Measurements from ENCODE around the gene TOLLIP.

DNA sequence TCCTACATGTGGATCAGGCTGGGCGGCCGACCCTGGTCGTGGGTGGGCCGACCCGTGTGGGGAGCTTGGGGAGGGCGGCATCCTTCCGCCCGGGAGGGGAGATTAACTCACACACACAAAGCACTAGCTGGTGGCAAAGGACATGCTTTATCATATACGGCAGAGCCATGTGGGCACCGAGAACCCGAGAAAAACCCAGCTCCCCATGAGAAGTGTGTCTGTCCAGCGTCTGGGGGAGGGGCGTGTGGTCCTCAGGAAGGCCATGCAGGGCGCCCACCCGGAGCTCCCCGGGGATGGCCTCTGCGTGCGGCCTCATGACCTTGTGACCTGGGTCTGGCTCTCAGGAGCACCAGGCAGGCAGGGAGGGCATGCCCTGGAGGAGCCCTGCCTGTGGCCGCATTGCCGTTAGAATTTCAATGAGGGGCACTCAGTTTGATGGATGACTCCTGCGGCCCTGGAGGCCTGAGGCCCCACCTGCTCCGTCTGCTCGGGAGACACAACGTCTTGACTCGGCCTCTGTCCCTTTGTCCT, 39.4 kb upstream of the TOLLIP start:
- TF ChIP-seq, protein P1, sequence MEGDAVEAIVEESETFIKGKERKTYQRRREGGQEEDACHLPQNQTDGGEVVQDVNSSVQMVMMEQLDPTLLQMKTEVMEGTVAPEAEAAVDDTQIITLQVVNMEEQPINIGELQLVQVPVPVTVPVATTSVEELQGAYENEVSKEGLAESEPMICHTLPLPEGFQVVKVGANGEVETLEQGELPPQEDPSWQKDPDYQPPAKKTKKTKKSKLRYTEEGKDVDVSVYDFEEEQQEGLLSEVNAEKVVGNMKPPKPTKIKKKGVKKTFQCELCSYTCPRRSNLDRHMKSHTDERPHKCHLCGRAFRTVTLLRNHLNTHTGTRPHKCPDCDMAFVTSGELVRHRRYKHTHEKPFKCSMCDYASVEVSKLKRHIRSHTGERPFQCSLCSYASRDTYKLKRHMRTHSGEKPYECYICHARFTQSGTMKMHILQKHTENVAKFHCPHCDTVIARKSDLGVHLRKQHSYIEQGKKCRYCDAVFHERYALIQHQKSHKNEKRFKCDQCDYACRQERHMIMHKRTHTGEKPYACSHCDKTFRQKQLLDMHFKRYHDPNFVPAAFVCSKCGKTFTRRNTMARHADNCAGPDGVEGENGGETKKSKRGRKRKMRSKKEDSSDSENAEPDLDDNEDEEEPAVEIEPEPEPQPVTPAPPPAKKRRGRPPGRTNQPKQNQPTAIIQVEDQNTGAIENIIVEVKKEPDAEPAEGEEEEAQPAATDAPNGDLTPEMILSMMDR (IDR thresholded peaks at IDR 0.05) = no peak
- no peak for TF ChIP-seq POLR2A (IDR thresholded peaks at IDR 0.05)

Data from esophagus squamous epithelium (tissue), 4 donors.